Measurements from ENCODE around the gene B4GAT1.
"Not testable (repeated sequence)": the region's sequence is repeated elsewhere in the genome, so short reads cannot be mapped to it uniquely, and the experiment has no call there.

B4GAT1 gene

DNA sequence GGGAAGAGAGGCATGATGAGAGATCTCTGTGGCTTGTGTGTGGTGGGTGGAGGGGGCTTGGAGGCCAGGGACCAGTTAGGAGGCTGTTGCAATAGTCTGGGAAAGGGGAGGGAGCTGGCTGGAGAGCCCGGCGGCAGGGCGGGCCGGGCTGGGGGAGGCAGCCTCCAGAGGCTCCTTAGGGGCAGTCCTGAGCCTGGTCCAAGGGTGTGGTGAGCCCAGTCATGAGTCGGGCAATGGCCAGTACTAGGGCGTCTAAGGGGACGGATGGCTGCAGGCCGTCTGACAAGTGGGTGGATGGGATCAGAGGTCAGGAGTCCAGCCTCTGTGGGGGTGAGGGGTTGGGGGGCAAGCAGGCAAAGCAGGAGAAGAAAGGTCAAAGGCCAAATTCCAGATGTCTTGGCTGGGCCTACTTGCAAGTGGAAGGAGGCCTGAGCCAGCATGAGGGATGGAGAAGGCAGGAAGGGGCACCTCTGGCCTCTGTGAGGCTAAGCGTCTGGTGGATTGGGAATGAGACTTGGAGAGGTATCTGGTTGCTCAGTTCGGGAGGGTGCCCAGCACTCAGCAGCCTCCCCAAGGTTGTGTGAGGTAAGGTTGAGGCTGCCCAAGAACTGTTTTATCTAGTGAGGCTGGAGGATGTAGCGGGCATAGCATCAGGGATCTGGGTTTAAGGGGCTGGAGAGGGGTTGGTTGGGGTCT, 24.5 kb downstream of the B4GAT1 start:
- no peak for DNase-seq

DNA sequence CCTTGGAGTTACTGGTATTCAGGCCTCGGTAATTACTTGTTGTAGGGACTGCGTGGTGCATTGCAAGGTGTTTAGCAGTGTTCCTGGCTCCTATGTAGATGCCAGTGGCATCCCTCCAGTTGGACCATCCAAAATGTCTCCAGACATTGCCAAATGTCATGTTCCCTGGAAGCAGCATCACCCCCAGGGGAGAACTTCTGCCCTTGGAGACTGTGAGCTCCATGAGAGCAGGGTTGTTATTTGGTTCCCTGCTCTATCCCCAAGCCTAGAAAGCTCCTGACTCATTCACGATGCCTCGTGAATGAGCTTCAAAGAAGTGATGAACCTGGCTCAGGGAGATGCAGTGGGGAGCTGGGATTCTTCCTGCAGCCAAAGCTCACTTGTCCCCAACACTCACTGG, 25.8 kb downstream of the B4GAT1 start:
- DNase-seq: no peak

DNA sequence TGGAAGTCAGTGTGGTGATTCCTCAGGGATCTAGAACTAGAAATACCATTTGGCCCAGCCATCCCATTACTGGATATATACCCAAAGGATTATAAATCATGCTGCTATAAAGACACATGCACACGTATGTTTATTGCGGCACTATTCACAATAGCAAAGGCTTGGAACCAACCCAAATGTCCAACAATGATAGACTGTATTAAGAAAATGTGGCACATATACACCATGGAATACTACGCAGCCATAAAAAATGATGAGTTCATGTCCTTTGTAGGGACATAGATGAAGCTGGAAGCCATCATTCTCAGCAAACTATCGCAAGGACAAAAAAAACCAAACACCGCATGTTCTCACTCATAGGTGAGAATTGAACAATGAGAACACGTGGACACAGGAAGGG, 26.7 kb downstream of the B4GAT1 start:
- not testable (repeated sequence) for DNase-seq

DNA sequence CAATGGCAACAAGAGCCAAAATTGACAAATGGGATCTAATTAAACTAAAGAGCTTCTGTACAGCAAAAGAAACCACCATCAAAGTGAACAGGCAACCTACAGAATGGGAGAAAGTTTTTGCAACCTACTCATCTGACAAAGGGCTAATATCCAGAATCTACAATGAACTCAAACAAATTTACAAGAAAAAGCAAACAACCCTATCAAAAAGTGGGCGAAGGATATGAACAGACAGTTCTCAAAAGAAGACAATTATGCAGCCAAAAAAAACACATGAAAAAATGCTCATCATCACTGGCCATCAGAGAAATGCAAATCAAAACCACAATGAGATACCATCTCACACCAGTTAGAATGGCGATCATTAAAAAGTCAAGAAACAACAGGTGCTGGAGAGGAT, 27.1 kb downstream of the B4GAT1 start:
- not testable (repeated sequence) for DNase-seq

DNA sequence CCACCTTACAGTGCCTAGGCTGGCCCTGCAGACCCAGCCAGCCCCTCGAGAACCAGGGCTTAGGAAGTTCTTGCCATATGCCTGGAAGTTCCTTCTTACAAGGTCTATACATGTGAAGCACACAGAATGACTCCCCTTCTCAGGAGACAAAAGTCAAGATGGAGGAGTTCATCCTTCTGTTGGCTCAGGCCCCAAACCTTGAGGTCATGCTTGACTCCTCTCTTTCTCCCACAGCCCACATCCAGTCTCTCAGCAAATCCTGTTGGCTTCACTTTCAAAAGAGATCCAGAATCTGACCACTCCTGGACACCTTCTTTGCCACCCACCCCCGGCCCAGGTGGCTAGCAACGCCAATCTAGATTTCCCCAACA, 28.8 kb downstream of the B4GAT1 start:
- no peak for DNase-seq

DNA sequence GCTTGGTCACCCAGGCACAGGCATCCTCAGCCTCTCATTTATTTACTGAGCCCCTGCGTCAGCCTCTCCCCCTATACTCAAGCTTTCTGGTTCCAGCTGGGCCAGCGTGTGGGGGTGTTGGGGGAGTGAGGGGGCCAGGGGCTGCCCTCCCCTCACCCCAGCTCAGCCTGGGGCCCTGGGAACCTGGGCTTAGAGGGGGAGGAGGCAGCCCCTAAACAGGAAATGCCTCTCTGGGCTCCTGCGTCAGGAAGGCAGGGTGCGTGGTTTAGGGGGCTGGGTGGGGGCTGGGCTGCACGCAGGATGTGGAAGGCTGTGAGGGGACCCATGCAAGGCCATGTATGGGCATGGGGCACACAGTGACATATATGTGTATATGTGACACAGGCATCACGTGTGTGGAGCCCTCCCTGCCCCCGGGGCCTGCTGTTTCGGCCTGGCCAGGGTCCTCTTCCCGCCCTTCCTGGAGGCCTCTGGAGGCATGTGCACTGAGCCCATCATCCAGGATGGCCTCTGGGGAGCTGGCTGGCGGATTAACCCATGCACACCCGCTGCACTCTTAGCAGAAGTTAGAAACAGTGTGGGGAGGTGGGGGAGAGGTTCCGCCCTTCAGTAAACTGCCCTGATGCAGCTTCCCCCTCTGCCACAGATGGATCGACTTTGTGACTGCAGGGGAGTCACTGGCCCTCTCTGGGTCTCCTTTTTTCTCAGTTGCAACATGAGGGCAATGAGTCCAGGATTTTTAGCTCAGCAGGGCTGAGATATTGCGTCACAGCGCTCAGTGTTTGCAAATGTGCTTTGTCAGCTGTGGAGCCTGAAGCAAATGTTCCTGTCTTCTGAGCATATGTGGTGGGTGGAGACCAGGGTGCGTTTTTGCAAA, 29.5 kb downstream of the B4GAT1 start:
- no peak for DNase-seq

DNA sequence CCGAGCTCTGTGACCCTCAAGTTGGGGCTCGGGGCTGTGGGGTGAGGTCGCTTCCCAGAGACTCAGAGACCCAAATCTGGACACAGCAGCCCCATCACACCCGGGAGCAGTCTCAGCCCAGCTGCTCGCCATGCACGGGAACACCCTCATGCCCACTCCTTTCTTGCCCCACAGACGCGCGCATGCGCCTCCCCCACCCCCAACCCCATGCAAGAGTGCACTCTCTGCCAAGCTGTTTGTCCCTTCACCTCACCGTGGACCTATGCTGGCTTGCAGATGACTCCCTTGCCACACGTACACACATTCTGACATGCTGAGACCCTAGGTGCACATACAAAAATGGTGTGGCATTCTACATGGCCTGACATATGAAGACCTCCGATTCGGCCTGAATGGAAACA, 30.1 kb downstream of the B4GAT1 start:
- DNase-seq: no peak

DNA sequence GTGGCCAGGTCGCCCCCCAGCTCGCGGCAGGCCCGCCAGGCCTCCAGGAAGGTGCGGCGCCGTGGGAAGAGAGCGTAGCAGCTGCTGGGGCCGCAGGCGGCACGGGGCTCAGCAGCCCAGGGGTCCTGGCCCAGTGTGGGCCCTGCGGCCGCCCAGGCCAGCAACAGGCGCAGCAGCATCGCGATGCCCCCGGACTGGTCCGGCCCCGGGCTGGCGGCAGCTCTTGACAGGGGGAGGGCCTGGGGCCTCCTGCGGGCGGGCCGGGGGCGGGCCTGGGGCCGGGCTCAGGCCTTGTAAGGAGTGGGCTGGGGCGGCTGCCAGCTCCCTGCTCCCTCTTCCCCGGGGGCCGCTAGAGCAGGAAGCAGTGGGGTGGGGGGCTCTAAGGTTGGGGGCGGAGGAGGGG, 30.6 kb downstream of the B4GAT1 start, which contains the start of gene CD248:
CD248 (minus strand) TSS at position 196 of the 403 bp plus-strand sequence; CDS start at position 179, 17 bp downstream.
- no peak for DNase-seq

DNA sequence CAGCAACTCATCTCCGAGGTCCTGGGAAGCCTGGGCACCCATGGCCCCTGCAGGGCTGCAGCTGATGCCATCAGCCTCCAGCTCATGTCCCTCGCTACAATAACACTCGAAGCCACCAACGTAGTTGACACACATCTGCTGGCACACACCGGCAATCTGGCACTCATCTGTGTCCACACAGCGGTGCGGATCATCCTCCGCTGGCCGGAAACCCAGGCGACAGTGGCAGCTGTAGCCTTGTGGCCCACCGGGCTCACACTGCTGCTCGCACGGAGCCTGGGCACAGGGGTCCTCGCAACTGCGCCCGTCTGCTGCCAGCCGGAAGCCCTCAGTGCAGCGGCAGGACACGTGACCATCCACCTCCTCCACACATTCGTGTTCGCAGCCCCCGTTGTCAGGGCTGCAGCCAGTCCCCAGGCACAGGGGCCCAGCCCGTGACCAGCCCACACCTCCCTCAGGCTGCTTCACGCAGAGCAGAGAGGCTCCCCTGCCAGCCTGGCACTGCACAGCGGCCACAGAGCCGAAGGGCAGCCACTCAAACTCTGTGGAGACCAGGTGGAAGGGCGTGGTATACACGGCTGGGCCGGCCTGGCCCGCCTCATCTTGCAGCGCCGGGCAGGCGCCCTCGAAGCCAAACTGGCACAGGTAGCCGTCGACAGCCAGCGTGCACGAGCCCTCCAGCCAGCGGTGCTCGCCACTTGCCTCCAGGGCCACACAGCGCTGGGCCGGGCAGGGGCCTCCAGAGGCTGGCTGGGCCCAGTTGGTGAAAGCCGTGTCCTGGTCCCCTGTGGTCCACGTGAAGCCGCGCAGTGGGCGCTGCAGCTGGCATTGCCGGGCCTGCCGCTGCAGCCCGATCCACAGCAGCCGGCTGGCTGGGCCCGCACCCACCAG, 31.3 kb downstream of the B4GAT1 start:
- DNase-seq: no peak

DNA sequence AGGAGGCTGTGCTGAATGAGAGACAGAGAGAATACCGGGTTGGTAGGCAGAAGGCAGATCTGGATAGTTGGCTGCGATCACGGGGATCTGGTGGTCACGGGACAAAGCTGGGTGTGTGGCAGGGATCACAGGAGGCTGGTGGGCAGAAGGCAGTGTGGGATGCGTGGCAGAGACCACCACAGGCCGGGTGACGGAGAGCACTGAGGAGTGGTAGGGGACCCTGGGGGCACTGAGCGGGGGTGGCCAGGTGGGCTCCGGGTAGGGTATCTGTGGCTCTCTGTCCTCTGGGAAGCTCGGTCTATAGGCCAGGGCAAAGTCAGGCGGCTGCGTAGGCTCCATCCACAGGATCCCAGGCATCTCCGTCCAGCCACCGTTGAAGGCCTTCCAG, 31.9 kb downstream of the B4GAT1 start:
- no peak for DNase-seq

DNA sequence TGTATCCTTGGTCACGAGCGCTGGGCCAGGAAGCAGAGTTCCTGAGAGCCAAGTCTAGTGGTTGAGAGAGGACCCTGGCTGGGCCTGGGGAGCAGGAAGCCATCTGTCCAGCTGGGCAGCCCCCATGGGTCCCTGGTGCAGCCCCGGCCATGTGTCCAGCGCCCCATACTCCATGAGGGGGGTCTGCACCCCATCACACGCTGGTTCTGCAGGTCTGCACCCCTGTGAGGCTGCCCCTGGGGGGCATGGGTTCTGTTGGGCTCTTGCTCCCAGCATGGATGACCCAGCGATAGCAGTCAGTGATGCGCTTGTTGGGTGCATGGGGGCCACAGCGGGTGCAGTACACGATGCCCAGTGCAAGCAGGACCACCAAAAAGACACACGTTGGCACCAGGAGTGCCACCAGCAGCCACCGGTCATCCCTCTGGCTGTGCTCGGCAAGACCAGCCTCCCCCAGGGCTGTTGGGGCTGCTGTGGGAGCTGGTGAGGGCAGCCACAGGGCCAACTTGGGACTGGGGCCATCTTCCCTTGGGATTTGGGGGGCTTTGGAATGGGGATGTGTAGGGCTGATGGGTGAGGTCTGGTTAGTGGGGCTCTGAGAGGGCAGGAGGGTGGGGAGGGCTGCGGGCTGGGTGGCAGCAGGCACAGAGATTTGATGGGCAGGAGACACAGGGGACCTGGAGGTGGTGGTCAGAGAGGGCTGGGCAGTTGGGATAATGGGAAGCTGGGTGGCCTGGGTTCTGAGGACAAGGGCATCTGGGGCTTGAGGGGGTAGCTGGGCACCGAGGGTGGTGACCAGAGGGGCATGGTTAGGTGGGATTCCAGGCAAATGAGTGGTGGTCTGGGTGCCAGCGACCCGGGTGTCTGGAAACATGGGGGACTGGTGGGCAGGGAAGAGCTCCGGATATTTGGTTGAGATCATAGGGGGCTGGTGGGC, 32.6 kb downstream of the B4GAT1 start:
- no peak for DNase-seq

DNA sequence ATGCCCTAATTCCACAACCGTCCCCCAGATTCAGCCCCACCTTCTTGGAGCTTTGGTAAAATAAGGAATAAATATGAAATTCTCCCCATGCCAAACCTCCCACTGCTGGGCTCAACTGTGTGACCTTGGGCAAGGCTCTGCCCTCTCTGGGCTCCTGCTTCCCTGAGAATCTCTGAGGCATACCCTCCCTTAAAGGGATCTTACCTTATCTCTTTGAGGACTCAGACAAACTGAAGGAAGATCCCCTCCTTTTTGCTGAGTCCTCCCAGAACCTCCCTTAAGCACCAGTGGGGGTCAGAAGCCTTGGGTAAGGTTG, 33.3 kb downstream of the B4GAT1 start:
- no peak for DNase-seq

DNA sequence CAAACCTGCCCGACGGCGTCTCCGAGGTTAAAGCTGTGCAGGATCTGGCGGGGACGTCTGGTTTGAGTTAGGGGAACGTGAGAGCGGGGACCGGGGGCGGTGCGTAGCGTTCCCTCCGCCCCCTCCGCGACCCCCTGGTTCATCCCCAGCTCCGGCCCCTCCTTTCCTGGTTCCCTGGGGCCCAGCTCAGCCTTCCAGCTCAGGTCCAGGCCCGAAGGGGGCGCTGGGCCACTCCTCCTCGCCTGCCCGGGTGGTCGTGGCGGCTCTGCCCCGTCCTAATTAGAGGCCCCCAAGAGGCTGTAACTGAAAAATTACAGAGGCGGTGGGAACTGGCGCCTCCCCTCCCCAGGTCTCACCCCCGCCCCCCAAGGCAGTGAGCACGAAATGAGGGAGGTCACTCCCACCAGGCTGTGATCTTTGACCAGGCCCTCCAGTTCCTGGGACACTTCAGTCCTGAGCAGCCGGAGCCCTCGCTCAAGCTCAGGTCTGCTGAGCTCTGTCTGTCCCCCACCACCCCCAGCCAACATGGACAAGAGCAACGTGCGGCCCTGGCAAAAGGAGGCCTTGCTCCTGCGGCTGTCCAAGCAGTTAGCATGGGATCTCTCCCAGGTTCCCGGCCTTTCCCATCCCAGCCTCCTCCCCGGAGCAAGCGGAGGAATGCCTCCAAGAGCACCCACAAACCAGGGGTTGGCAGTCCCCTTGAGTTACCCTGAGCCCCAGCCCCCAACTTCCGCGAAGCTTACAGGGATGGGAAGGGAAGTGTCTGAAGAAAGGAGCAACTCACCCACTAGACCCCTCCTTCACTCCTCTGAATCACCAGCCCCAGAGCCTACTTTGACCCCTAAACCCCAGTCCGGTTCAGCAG, 33.9 kb downstream of the B4GAT1 start:
- no peak for DNase-seq

DNA sequence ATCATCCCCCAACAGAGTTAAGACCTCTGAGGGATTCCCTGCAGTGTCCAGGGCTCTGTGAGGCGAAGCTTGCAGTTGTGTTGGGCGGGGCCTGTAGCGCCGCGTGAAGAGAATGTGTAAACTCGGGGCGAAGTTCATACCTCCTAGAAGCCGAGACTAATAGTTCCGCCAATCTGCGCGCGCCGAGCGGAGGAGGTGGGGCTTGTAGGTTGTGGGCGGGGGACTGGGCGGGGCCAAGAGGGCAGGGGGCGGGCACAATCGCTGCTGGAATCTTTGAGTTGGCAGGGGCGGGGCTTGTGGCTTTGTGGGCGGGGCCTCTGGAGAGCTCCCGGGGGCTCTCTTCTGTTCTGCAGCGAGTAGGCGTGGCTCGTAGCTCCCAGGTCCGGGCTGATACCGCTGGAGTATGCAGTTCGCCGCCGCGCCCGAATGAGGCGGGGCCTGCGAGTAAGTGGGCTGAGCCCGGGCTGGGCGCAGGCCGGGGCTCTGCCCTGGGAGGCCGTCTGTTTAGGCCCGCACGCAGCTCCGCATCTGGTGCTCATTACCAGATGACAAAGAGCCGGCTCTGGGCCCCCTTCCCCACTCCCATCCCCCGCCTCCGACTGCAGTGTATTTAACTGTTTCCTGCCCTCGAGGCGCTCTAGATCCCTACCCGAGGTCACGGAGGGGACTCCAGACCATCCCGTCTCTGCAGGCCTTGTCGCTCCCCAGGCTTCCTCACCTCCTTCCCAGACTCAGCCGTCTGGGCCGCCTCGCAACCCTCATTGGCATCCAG, 34.7 kb downstream of the B4GAT1 start:
- peak; percentile 34 to 90 (median 85) for DNase-seq

DNA sequence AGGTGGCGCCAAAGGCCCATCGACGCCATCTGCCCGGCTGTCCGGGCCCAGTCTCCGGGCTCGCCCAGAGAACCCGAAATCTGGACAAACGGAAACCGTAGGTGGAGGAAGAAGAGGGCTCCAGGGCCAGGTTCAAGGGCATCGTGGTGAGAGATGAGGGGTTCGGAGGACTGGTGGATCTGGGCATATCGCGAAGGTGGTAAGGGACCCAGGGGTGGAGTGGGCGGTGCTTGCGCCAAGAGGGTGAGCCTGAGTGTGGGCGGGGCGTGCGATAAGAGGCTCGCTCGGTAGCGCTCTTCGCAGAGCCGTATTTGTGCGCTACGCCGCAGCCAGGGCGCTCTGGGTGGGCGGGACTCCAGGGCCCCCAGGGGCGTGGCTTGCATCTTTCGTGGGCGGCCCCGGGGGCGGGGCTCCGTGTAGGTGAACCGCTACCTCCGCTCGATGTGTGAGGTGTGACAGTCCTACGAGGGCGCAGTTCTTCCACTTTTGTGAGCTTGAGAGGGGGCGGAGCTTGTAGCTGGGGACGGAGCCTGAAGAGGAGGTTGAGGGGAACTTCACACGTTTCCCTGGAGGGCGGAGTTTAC, 35.4 kb downstream of the B4GAT1 start:
- DNase-seq: peak; percentile 52 to 90 (median 80)

DNA sequence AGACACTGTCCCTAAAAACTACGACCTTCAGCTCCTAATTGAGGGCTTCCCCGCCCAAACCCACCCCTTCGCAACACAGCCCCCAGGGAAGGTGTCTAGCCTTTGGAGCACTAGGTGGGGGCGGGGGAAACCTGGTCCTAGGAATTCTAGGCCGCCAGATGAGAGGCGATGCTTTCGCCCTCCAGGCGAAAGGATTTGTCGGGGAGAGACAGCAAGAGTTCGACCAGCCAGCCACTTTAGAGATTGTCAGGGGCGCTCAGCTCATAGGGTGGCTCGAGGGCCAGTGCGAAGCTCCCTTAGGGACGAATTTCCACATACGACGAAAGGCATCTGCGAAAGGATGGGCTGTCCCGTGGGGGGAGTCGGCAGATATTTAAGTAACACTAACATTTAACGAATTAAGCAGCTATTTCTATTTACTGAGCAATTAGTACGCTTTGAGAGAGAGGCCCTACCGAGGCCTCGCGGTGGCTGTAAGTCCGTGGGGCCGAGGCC, 35.9 kb downstream of the B4GAT1 start:
- DNase-seq: no peak

DNA sequence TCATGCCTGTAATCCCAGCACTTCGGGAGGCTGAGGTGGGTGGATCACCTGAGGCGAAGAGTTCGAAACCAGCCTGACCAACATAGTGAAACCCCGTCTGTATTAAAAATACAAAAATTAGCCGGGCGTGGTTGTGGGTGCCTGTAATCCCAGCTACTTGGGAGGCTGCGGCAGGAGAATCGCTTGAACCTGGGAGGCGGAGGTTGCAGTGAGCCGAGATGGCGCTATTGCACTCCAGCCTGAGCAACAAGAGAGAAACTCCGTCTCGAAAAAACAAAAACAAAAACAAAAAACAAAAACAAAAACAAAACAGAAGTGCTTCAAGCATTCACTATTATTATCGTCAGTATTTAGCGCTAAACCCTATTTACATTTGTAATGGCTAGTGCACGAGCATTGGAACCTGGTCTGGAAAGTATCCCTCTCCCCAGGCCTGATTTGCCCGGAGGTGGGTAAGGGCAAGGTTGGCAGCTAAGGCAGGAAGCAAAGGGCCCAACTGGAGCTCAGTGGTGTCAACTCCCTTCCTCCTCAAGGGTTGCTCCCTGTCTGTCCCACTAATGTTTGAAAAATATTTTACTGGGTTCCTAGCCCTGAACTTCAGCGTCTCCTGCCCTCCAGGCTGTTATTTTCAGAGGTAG, 36.5 kb downstream of the B4GAT1 start:
- not testable (repeated sequence) for DNase-seq

DNA sequence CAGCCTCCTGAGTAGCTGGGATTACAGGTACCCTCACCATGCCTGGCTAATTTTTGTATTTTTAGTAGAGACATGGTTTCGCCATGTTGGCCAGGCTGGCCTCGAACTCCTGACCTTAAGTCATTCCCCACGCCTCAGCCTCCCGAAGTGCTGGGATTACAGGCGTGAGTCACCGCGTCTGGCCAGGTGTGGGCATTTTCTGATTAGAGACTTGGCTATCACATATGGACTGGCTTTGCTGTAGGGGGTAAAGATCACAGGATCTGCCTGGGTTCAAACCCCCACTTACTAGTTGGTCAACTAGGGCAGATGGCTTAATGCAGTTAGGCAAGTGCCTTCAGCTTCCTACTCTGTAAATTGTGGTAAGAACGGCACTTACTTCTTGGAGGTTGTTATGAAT, 37.1 kb downstream of the B4GAT1 start:
- no peak for DNase-seq

DNA sequence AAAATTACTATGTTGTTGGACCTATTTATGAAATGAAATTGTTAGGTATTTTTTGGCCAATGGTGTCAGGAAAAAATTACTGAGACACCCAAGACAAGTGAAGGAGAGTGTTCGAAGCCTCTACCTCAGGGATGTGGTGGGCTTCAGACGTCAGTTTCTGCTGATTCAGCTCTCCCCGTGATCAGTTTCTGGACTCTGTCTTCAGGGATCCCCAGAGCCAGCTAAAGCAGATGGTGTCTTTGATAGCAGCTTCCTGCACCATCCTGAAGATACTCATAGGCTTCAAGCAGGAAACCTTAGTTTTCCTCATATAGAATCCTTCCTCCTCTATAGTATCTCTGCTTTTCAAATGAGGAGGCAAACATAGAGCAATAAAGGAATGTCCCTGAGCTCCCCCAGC, 38.0 kb downstream of the B4GAT1 start:
- no peak for DNase-seq
